Fibroblast of peridontal ligament (primary cell): ENCODE measurements around the gene ELMO1.

Experiments
- DNase-seq: peaks from one replicate; pipeline ENCODE4 v3.0.0-alpha.2; 2010; ENCODE audit errors: extremely low read depth

The ELMO1 gene

GRCh38 chr7:37430640-37431039, 18.0 kb downstream of the ELMO1 start:
- no peak for DNase-seq

- no peak for DNase-seq
Observed at GRCh38 chr7:37430171-37430570, 18.5 kb downstream of the ELMO1 start.

GRCh38 chr7:37429435-37429791, 19.3 kb downstream of the ELMO1 start:
- DNase-seq: no peak

- DNase-seq: no peak
Observed at GRCh38 chr7:37428681-37429434, 19.8 kb downstream of the ELMO1 start.

- DNase-seq: no peak
Observed at GRCh38 chr7:37427276-37427940, 21.3 kb downstream of the ELMO1 start.

- no peak for DNase-seq
Observed at GRCh38 chr7:37425498-37425897, 23.2 kb downstream of the ELMO1 start.

- DNase-seq: no peak
Observed at GRCh38 chr7:37424995-37425394, 23.7 kb downstream of the ELMO1 start.

- no peak for DNase-seq
Observed at GRCh38 chr7:37424521-37424920, 24.1 kb downstream of the ELMO1 start.

GRCh38 chr7:37421861-37422500, 26.7 kb downstream of the ELMO1 start:
- DNase-seq: no peak

GRCh38 chr7:37420946-37421695, 27.5 kb downstream of the ELMO1 start:
- DNase-seq: no peak

- DNase-seq: no peak
Observed at GRCh38 chr7:37419496-37419895, 29.2 kb downstream of the ELMO1 start.

- no peak for DNase-seq
Observed at GRCh38 chr7:37418381-37418780, 30.3 kb downstream of the ELMO1 start.

- DNase-seq: no peak
Observed at GRCh38 chr7:37417107-37417474, 31.6 kb downstream of the ELMO1 start.

- DNase-seq: no peak
Observed at GRCh38 chr7:37416378-37417106, 32.1 kb downstream of the ELMO1 start.

- DNase-seq: no peak
Observed at GRCh38 chr7:37415629-37416028, 33.0 kb downstream of the ELMO1 start.

- no peak for DNase-seq
Observed at GRCh38 chr7:37414352-37414983, 34.2 kb downstream of the ELMO1 start.

GRCh38 chr7:37411444-37412034, 37.1 kb downstream of the ELMO1 start:
- no peak for DNase-seq

GRCh38 chr7:37410305-37411229, 38.1 kb downstream of the ELMO1 start:
- DNase-seq: no peak

GRCh38 chr7:37409461-37409860, 39.2 kb downstream of the ELMO1 start:
- no peak for DNase-seq
